HG03025 (cell line): Measurements from ENCODE around the gene TRIM26.
"Not testable (repeated sequence)": the region's sequence is repeated elsewhere in the genome, so short reads cannot be mapped to it uniquely, and the experiment has no call there.

ENCODE experiments used
- ATAC-seq: cut with Tn5 transposase; IDR thresholded peaks from one replicate; pipeline ENCODE4 v1.9.1; 2021; ENCODE audit warnings: mild to moderate bottlenecking, moderate library complexity; ENCODE audit not compliant: unreplicated experiment, low FRiP score

The TRIM26 gene

GRCh38 chr6:30212865-30213666 is at the start of gene TRIM26:
Gene TRIM26, minus strand, starts transcription at chr6:30213406. Its CDS starts 14,303 bp downstream, at chr6:30199103.
- ATAC-seq = peak; percentile 89

- peak; percentile 16 for ATAC-seq
These were observed 46.9 kb upstream of the TRIM26 start for GRCh38 chr6:30260036-30260504.

- ATAC-seq = peak; percentile 84
These were observed 46.2 kb upstream of the TRIM26 start for GRCh38 chr6:30259140-30260035.

- ATAC-seq = no peak
These were observed 45.0 kb upstream of the TRIM26 start for GRCh38 chr6:30258204-30258603.

GRCh38 chr6:30252417-30252816 is 39.2 kb upstream of the TRIM26 start:
- ATAC-seq = not testable (repeated sequence)

GRCh38 chr6:30244560-30244959 is 31.4 kb upstream of the TRIM26 start:
- no peak for ATAC-seq

- ATAC-seq = no peak
These were observed 25.1 kb upstream of the TRIM26 start for GRCh38 chr6:30238178-30238795.

GRCh38 chr6:30234356-30234755 is 21.1 kb upstream of the TRIM26 start:
- no peak for ATAC-seq

- ATAC-seq = no peak
These were observed 17.9 kb upstream of the TRIM26 start for GRCh38 chr6:30231067-30231466.

- ATAC-seq = no peak
These were observed 14.7 kb upstream of the TRIM26 start for GRCh38 chr6:30227763-30228487.

- ATAC-seq = no peak
These were observed 14.1 kb upstream of the TRIM26 start for GRCh38 chr6:30227242-30227722.

GRCh38 chr6:30223339-30223738 is 10.1 kb upstream of the TRIM26 start:
- ATAC-seq = no peak

- ATAC-seq = not testable (repeated sequence)
These were observed 8.8 kb upstream of the TRIM26 start for GRCh38 chr6:30221956-30222355.

GRCh38 chr6:30221395-30221794 is 8.2 kb upstream of the TRIM26 start:
- not testable (repeated sequence) for ATAC-seq

GRCh38 chr6:30219244-30219643 is 6.0 kb upstream of the TRIM26 start:
- no peak for ATAC-seq

GRCh38 chr6:30216096-30216495 is 2.9 kb upstream of the TRIM26 start:
- no peak for ATAC-seq

- no peak for ATAC-seq
These were observed 1.4 kb upstream of the TRIM26 start for GRCh38 chr6:30214657-30214982.

- ATAC-seq = peak; percentile 47
These were observed 901 bp upstream of the TRIM26 start for GRCh38 chr6:30213957-30214656.

- no peak for ATAC-seq
These were observed 406 bp upstream of the TRIM26 start for GRCh38 chr6:30213667-30213956.

GRCh38 chr6:30211899-30212298 is 1.3 kb downstream of the TRIM26 start:
- no peak for ATAC-seq
